ENCODE results near the gene PHACTR4.

Gene PHACTR4

DNA sequence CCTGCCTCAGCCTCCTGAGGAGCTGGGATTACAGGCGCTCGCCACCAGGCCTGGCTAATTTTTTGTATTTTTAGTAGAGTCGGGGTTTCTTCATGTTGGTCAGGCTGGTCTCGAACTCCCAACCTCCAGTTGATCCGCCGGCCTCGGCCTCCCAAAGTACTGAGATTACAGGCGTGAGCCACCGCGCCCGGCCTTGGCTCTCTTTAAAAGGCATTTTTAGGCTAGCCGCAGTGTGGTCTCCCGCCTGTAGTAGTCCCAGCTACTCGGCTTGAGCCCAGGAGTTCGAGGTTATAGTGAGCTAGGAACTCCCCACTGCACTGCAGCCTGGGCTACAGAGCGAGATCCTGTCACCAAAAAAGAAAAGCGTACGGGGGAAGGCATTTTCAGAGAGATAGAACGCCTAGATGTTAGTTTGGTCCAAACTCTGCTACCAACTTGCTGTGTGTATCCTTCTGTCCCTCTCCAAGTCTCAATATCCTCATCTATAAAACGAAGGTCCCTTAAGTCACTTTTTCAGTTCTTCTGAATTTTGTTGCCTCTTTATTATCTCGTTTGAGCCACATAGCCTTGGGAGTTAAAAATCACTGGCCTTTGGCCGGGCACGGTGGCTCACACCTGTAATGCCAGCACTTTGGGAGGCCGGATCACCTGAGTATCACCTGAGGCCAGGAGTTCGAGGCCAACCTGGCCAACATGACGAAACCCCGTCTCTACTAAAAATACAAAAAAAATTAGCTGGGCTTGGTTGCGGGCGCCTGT, 40.0 kb upstream of the PHACTR4 start:
- H3K79me2 ChIP-seq (ENCODE audit: insufficient read depth, low read length) = peaks cover 9% of the 10 kb centered on the region; the same call in 1 of the 2 replicates
- peaks cover 21% of the 10 kb centered on the region for H3F3A ChIP-seq (ENCODE audit: insufficient read depth)
- TF ChIP-seq, protein P1, sequence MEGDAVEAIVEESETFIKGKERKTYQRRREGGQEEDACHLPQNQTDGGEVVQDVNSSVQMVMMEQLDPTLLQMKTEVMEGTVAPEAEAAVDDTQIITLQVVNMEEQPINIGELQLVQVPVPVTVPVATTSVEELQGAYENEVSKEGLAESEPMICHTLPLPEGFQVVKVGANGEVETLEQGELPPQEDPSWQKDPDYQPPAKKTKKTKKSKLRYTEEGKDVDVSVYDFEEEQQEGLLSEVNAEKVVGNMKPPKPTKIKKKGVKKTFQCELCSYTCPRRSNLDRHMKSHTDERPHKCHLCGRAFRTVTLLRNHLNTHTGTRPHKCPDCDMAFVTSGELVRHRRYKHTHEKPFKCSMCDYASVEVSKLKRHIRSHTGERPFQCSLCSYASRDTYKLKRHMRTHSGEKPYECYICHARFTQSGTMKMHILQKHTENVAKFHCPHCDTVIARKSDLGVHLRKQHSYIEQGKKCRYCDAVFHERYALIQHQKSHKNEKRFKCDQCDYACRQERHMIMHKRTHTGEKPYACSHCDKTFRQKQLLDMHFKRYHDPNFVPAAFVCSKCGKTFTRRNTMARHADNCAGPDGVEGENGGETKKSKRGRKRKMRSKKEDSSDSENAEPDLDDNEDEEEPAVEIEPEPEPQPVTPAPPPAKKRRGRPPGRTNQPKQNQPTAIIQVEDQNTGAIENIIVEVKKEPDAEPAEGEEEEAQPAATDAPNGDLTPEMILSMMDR (IDR thresholded peaks at IDR 0.05; ENCODE audit: insufficient read depth, low read length, poor library complexity, severe bottlenecking) = no peak
- TF ChIP-seq EZH2phosphoT487 (conservative IDR thresholded peaks at IDR 0.05; ENCODE audit: low read length) = no peak
- peak overlapping the region; percentile 80 for H3K27ac ChIP-seq (ENCODE audit: low read depth, low read length)
- no peaks in the 10 kb centered on the region for H3K9me2 ChIP-seq (replicated peaks; ENCODE audit: insufficient read depth, low read length)
- no peak overlapping the region for H2AFZ ChIP-seq (ENCODE audit: low read depth, low read length, severe bottlenecking)
- no peaks in the 10 kb centered on the region for H4K20me1 ChIP-seq (ENCODE audit: low read depth, low read length)
- H3K9ac ChIP-seq (ENCODE audit: low read length) = peak overlapping the region; percentile 69
- peak overlapping the region; percentile 58 for H3K4me2 ChIP-seq (ENCODE audit: low read depth, low read length, poor library complexity, severe bottlenecking)
- H3K4me3 ChIP-seq (ENCODE audit: insufficient read depth, low read length, poor library complexity, severe bottlenecking) = peak overlapping the region; percentile 72
- H3K36me3 ChIP-seq (ENCODE audit: low read length) = peaks cover 10% of the 10 kb centered on the region; the same call in 1 of the 2 replicates
- H3K9me3 ChIP-seq (ENCODE audit: insufficient read depth, low read length) = no peaks in the 10 kb centered on the region
- no peaks in the 10 kb centered on the region for H3K27me3 ChIP-seq (ENCODE audit: low read length)

- Histone ChIP-seq H2AFZ (ENCODE audit: low read depth, low read length, severe bottlenecking) (no peak overlapping the region), H3K27me3 (ENCODE audit: low read length) (no peaks in the 10 kb centered on the region), H3F3A (ENCODE audit: insufficient read depth) (no peaks in the 10 kb centered on the region), H3K9me3 (ENCODE audit: insufficient read depth, low read length) (no peaks in the 10 kb centered on the region), H3K36me3 (ENCODE audit: low read length) (peaks cover 9% of the 10 kb centered on the region; the same call in 1 of the 2 replicates), H3K27ac (ENCODE audit: low read depth, low read length) (no peak overlapping the region), H3K4me2 (ENCODE audit: low read depth, low read length, poor library complexity, severe bottlenecking) (no peak overlapping the region), H4K20me1 (ENCODE audit: low read depth, low read length) (no peaks in the 10 kb centered on the region), H3K79me2 (ENCODE audit: insufficient read depth, low read length) (no peaks in the 10 kb centered on the region), H3K4me3 (ENCODE audit: insufficient read depth, low read length, poor library complexity, severe bottlenecking) (no peak overlapping the region), H3K9ac (ENCODE audit: low read length) (no peak overlapping the region), H3K9me2 (replicated peaks; ENCODE audit: insufficient read depth, low read length) (no peaks in the 10 kb centered on the region)
- TF ChIP-seq EZH2phosphoT487 (conservative IDR thresholded peaks at IDR 0.05; ENCODE audit: low read length) = no peak
- TF ChIP-seq, protein P1 (IDR thresholded peaks at IDR 0.05; ENCODE audit: insufficient read depth, low read length, poor library complexity, severe bottlenecking) = no peak
Observed at GRCh38 chr1:28338897-28339296, 30.6 kb upstream of the PHACTR4 start.

DNA sequence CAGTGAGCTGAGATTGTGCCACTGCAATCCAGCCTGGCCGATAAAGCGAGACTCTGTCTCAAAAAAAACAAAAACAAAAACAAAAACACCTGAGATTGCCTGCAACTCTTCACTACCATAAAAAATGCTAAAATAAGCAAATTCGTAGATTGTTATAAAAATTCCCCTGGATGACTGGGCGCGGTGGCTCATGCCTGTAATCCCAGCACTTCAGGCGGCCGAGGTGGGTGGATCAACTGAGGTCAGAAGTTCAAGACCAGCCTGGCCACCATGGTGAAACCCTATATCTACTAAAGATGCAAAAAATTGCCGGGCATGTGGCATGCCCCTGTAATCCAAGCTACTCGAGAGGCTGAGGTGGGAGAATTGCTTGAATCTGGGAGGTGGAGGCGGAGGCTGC, 30.0 kb upstream of the PHACTR4 start:
- no peak for TF ChIP-seq EZH2phosphoT487 (conservative IDR thresholded peaks at IDR 0.05; ENCODE audit: low read length)
- TF ChIP-seq, protein P1 (IDR thresholded peaks at IDR 0.05; ENCODE audit: insufficient read depth, low read length, poor library complexity, severe bottlenecking) = no peak
- Histone ChIP-seq H2AFZ (ENCODE audit: low read depth, low read length, severe bottlenecking) (no peak overlapping the region), H3K4me3 (ENCODE audit: insufficient read depth, low read length, poor library complexity, severe bottlenecking) (no peak overlapping the region), H3K9me3 (ENCODE audit: insufficient read depth, low read length) (no peaks in the 10 kb centered on the region), H3K27me3 (ENCODE audit: low read length) (no peaks in the 10 kb centered on the region), H3K9ac (ENCODE audit: low read length) (no peak overlapping the region), H4K20me1 (ENCODE audit: low read depth, low read length) (no peaks in the 10 kb centered on the region), H3K9me2 (replicated peaks; ENCODE audit: insufficient read depth, low read length) (no peaks in the 10 kb centered on the region), H3K4me2 (ENCODE audit: low read depth, low read length, poor library complexity, severe bottlenecking) (no peak overlapping the region), H3K27ac (ENCODE audit: low read depth, low read length) (no peak overlapping the region), H3F3A (ENCODE audit: insufficient read depth) (no peaks in the 10 kb centered on the region), H3K79me2 (ENCODE audit: insufficient read depth, low read length) (no peaks in the 10 kb centered on the region), H3K36me3 (ENCODE audit: low read length) (peaks cover 2% of the 10 kb centered on the region; the same call in 1 of the 2 replicates)

Data from SU-DHL-6 (cell line).